PC-3 (cell line): ENCODE results near the gene BAZ2B. TPM values are rescaled to one million over a fixed set of nuclear protein-coding genes. Genes with fewer than 3 reads are reported as not detected.

Experiments
- ATAC-seq: fragments of 200-7000 bp; cut with Tn5 transposase; 2 replicates; pipeline ENCODE4 v1.9.1; 2020; ENCODE audit warnings: mild to moderate bottlenecking, moderate library complexity
- BruUV-seq: library from RNA; stranded (reverse); fragments of 400-500 nt; replicated peaks from 2 replicates; lab custom pipeline; 2021; lab: Mats Ljungman, UMichigan
- CTCF ChIA-PET: fragments of 300-600 bp; sonication (Branson Sonifier 250); formaldehyde crosslinking; loops from one replicate; lab custom pipeline; 2022; ENCODE audit warnings: antibody characterized with exemption; lab: Charles Lee
- POLR2A ChIA-PET: fragments of 300-600 bp; sonication (Branson Sonifier 250); formaldehyde crosslinking; loops from one replicate; lab custom pipeline; 2022; ENCODE audit warnings: antibody characterized with exemption; ENCODE audit not compliant: unreplicated experiment; lab: Charles Lee
- DNase-seq: peaks from one replicate; pipeline ENCODE4 v3.0.0-alpha.2; 2015
- H2AFZ ChIP-seq: fragments of 300-600 bp; sonication (generic); 2 replicates; pipeline ENCODE4 v1.6.0; 2016; ENCODE audit warnings: antibody characterized with exemption, low read length
- H3F3A ChIP-seq: fragments of 300-600 bp; sonication (generic); one replicate; pipeline ENCODE4 v1.6.0; 2017; ENCODE audit warnings: antibody characterized with exemption, low read length, control low read depth, mild to moderate bottlenecking; ENCODE audit not compliant: unreplicated experiment
- H3K27ac ChIP-seq: fragments of 300-600 bp; sonication (generic); 2 replicates; pipeline ENCODE4 v1.5.1; 2016; ENCODE audit warnings: mild to moderate bottlenecking, low read length
- H3K27me3 ChIP-seq: fragments of 300-600 bp; sonication (generic); 2 replicates; pipeline ENCODE4 v1.6.1; 2016; ENCODE audit warnings: low read length, mixed read lengths
- H3K36me3 ChIP-seq: fragments of 300-600 bp; sonication (generic); 2 replicates; pipeline ENCODE4 v1.6.1; 2016; ENCODE audit warnings: low read depth, mixed run types, low read length, mixed read lengths
- H3K4me1 ChIP-seq: fragments of 300-600 bp; sonication (generic); 2 replicates; pipeline ENCODE4 v1.5.1; 2016; ENCODE audit warnings: low read length; ENCODE audit not compliant: insufficient read depth
- H3K4me2 ChIP-seq: fragments of 300-600 bp; sonication (generic); 2 replicates; pipeline ENCODE4 v1.6.0; 2016; ENCODE audit warnings: low read length
- H3K4me3 ChIP-seq: fragments of 300-600 bp; sonication (generic); 2 replicates; pipeline ENCODE4 v1.5.1; 2016; ENCODE audit warnings: mild to moderate bottlenecking, low read length, mixed read lengths
- H3K79me2 ChIP-seq: fragments of 300-600 bp; sonication (generic); 2 replicates; pipeline ENCODE4 v1.6.1; 2017; ENCODE audit warnings: low read length, mixed read lengths
- H3K9ac ChIP-seq: fragments of 300-600 bp; sonication (generic); 2 replicates; pipeline ENCODE4 v1.6.0; 2016; ENCODE audit warnings: mild to moderate bottlenecking, low read length
- H3K9me2 ChIP-seq: fragments of 300-600 bp; sonication (generic); replicated peaks from 2 replicates; pipeline ENCODE4 v1.6.1; 2016; ENCODE audit warnings: mixed run types, low read length, mixed read lengths
- H3K9me3 ChIP-seq: fragments of 300-600 bp; sonication (generic); 2 replicates; pipeline ENCODE4 v1.6.1; 2016; ENCODE audit warnings: low read length, mixed read lengths
- H4K20me1 ChIP-seq: fragments of 300-600 bp; sonication (generic); 2 replicates; pipeline ENCODE4 v1.6.1; 2016; ENCODE audit warnings: low read length, mixed read lengths
- EZH2 ChIP-seq: fragments of 300-600 bp; sonication (generic); IDR thresholded peaks from one replicate; pipeline ENCODE4 v1.6.1; 2017; ENCODE audit warnings: antibody characterized with exemption, mild to moderate bottlenecking, low read length; ENCODE audit not compliant: unreplicated experiment
- EZH2phosphoT487 ChIP-seq: fragments of 300-600 bp; sonication (generic); IDR thresholded peaks from 2 replicates; pipeline ENCODE4 v1.6.1; 2018; ENCODE audit warnings: mild to moderate bottlenecking, antibody characterized with exemption, low read length, borderline replicate concordance
- intact Hi-C: fragments of 100-400 bp; cut with micrococcal nuclease; formaldehyde crosslinking; loops from 2 replicates; pipeline ENCODE4 v1.9.0; 2023
- total RNA-seq: library from RNA; depleted of rRNA; stranded (reverse); fragments of >200 nt; gene quantifications from 2 replicates; pipeline ENCODE4 v1.2.3, GENCODE V29; 2014
- TF ChIP-seq, protein P1 (sequence below): fragments of 300-600 bp; sonication (generic); conservative IDR thresholded peaks from 2 replicates; pipeline ENCODE4 v1.5.1; 2017; ENCODE audit warnings: antibody characterized with exemption, low read depth, mild to moderate bottlenecking, low read length

BAZ2B gene
- total RNA-seq, 1 experiment from 2014 or later = 19.6 TPM

DNA sequence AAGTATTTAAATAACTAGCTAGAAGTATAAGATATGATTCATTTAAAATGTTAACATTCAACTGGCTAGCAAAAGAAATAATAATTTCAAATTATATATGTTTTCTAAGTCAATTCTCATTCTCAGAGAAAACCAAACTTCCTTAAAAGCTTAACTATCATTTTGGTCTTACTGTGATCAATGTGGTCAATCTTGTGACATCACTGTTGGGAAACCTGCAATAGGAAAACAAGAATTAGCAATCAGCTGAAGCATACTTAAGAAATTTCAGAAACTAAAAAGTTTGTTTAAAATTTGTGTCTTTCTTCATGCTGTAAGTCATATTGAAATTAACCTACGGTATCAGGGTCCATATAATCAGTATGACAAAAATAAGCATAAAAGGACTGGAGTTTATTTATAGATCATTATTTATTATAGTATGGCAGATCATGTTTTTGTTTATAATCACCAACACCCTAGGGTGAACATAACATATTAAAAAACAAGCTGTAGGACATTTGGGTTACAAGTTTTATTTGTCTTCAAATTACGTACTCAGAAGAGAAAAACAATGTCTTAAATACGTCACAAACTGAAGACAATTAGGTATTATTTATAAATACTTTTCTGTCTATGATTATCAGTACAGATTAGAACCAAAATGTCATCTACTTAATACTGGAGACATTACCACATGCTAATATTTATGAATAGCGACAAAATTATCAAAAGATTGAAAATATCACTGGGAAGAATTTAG, 60.5 kb downstream of the BAZ2B start:
- no peak overlapping the region for H3K9ac ChIP-seq
- no peak for ATAC-seq
- CTCF ChIA-PET = no interaction called here
- no peak overlapping the region for H3K27ac ChIP-seq
- H3K79me2 ChIP-seq = no peaks in the 10 kb centered on the region
- H3K4me2 ChIP-seq = no peak overlapping the region
- no peaks in the 10 kb centered on the region for H3K36me3 ChIP-seq
- BruUV-seq = no TSS peak
- no peaks in the 10 kb centered on the region for H3K9me2 ChIP-seq
- H3K27me3 ChIP-seq = no peaks in the 10 kb centered on the region
- H3K4me3 ChIP-seq = no peak overlapping the region
- H3F3A ChIP-seq = no peaks in the 10 kb centered on the region
- POLR2A ChIA-PET = no interaction called here
- no peak for DNase-seq
- no peak for TF ChIP-seq EZH2
- TF ChIP-seq, protein P1, sequence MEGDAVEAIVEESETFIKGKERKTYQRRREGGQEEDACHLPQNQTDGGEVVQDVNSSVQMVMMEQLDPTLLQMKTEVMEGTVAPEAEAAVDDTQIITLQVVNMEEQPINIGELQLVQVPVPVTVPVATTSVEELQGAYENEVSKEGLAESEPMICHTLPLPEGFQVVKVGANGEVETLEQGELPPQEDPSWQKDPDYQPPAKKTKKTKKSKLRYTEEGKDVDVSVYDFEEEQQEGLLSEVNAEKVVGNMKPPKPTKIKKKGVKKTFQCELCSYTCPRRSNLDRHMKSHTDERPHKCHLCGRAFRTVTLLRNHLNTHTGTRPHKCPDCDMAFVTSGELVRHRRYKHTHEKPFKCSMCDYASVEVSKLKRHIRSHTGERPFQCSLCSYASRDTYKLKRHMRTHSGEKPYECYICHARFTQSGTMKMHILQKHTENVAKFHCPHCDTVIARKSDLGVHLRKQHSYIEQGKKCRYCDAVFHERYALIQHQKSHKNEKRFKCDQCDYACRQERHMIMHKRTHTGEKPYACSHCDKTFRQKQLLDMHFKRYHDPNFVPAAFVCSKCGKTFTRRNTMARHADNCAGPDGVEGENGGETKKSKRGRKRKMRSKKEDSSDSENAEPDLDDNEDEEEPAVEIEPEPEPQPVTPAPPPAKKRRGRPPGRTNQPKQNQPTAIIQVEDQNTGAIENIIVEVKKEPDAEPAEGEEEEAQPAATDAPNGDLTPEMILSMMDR = no peak
- no peak for TF ChIP-seq EZH2phosphoT487
- intact Hi-C loops = loop anchor here (5.0 kb wide), 1 partner anchor 46 kb away; no protein-coding TSS in a partner anchor
- no peaks in the 10 kb centered on the region for H4K20me1 ChIP-seq
- H3K9me3 ChIP-seq = no peaks in the 10 kb centered on the region
- no peak overlapping the region for H2AFZ ChIP-seq
- H3K4me1 ChIP-seq = no peaks in the 10 kb centered on the region

DNA sequence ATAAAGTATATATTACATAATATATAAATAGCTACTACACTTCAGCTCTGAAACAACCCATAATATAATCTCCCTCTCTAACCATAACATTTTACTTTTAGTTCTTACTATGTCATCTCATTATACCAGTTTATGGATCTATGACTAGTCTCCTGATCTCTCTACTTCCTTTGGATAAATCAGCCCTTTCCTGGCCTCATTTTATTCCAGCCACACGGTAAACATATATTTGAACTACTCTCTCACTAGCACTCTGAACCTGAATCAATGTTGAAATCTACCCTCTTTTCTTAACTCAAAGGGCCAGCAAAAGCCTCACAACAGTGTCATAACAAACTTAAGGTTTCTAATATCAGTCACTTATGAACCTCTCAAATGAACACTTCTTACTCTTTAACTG, 62.6 kb downstream of the BAZ2B start:
- intact Hi-C loops = no loop called here
- ATAC-seq (no peak; the same call in 1 of the 2 replicates), DNase-seq (no peak)
- TF ChIP-seq, protein P1 = no peak
- TF ChIP-seq EZH2 (no peak), EZH2phosphoT487 (no peak)
- no peak overlapping the region for H3K4me2 ChIP-seq
- no peaks in the 10 kb centered on the region for H3F3A ChIP-seq
- CTCF ChIA-PET = no interaction called here
- no peak overlapping the region for H3K4me3 ChIP-seq
- H3K27me3 ChIP-seq = no peaks in the 10 kb centered on the region
- POLR2A ChIA-PET = no interaction called here
- no peaks in the 10 kb centered on the region for H3K9me3 ChIP-seq
- BruUV-seq = no TSS peak
- H3K9ac ChIP-seq = no peak overlapping the region
- no peaks in the 10 kb centered on the region for H3K79me2 ChIP-seq
- no peak overlapping the region for H2AFZ ChIP-seq
- 0 out of 2 replicates have a peak, but pooled peaks cover 4% of the 10 kb centered on the region for H3K4me1 ChIP-seq
- H4K20me1 ChIP-seq = no peaks in the 10 kb centered on the region
- H3K27ac ChIP-seq = no peak overlapping the region
- H3K36me3 ChIP-seq = no peaks in the 10 kb centered on the region
- no peaks in the 10 kb centered on the region for H3K9me2 ChIP-seq

DNA sequence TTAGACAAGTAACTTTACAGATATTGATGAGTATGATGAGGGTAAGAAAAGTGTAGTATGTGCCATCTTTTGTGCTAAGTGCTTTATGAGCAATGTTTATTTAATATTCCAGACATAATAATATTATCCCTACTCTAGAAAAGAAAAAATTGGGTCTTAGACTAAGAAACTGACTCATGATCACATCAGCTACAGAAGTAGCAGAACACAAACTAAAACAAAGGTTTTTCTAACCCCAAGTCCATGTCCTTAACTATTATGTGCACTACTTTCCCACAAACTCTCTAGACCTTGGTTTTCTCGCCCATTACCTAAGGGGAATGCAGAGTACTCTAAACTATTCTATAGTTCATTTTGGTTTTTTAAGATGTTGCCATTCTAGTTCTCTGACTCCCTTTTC, 64.5 kb downstream of the BAZ2B start:
- no peaks in the 10 kb centered on the region for H3K79me2 ChIP-seq
- no peak for ATAC-seq
- no peaks in the 10 kb centered on the region for H4K20me1 ChIP-seq
- no peaks in the 10 kb centered on the region for H3K9me3 ChIP-seq
- H3K4me1 ChIP-seq = 0 out of 2 replicates have a peak, but pooled peaks cover 4% of the 10 kb centered on the region
- POLR2A ChIA-PET = interaction anchor here (0.6 kb wide), 1 partner anchor 24 kb away, joined by 4 read pairs; no protein-coding TSS in a partner anchor
- DNase-seq = no peak
- no peak overlapping the region for H3K4me3 ChIP-seq
- no peaks in the 10 kb centered on the region for H3K9me2 ChIP-seq
- no peak overlapping the region for H3K27ac ChIP-seq
- CTCF ChIA-PET = no interaction called here
- intact Hi-C loops = no loop called here
- no peaks in the 10 kb centered on the region for H3K36me3 ChIP-seq
- no peaks in the 10 kb centered on the region for H3K27me3 ChIP-seq
- no peak for TF ChIP-seq EZH2phosphoT487
- TF ChIP-seq, protein P1 = no peak
- no peak for TF ChIP-seq EZH2
- H3F3A ChIP-seq = no peaks in the 10 kb centered on the region
- no peak overlapping the region for H3K9ac ChIP-seq
- no TSS peak for BruUV-seq
- H2AFZ ChIP-seq = no peak overlapping the region
- no peak overlapping the region for H3K4me2 ChIP-seq
